ENCODE measurements around the gene CORO7.
"Not testable (repeated sequence)": the region's sequence is repeated elsewhere in the genome, so short reads cannot be mapped to it uniquely, and the experiment has no call there.

The CORO7 gene

DNA sequence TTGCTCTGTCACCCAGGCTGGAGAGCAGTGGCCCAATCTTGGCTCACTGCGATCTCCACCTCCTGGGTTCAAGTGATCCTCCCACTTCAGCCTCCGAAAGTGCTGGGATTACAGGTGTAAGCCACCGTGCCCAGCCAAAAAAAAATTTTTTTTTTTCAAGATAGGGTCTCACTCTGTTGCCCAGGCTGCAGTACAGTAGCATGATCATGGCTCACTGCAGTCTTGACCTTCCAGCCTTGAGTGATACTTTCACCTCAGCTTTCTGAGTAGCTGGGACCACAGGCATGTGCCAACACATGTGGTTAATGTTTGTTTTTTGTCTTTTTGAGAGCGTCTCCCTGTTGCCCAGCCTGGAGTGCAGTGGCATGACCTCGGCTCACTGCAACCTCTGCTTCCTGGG, 63.6 kb downstream of the CORO7 start:
- no peak for DNase-seq (ENCODE audit: low spot score)

DNA sequence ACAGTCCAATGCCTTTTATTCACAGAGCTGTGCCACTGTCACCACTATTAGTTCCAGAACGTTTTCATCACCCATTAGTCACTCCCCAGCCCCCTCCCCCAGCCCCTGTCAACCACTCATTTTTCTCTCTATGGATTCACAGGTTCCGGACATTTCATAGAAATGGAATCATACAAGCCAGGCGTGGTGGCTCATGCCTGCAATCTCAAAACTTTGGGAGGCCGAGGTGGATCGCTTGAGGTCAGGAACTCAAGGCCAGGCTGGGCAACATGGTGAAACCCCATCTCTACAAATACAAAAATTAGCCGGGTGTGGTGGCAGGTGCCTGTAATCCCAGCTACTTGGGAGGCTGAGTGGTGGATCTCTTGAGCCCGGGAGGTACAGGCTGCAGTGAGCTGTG, 64.5 kb downstream of the CORO7 start:
- no peak for DNase-seq (ENCODE audit: low spot score)

DNA sequence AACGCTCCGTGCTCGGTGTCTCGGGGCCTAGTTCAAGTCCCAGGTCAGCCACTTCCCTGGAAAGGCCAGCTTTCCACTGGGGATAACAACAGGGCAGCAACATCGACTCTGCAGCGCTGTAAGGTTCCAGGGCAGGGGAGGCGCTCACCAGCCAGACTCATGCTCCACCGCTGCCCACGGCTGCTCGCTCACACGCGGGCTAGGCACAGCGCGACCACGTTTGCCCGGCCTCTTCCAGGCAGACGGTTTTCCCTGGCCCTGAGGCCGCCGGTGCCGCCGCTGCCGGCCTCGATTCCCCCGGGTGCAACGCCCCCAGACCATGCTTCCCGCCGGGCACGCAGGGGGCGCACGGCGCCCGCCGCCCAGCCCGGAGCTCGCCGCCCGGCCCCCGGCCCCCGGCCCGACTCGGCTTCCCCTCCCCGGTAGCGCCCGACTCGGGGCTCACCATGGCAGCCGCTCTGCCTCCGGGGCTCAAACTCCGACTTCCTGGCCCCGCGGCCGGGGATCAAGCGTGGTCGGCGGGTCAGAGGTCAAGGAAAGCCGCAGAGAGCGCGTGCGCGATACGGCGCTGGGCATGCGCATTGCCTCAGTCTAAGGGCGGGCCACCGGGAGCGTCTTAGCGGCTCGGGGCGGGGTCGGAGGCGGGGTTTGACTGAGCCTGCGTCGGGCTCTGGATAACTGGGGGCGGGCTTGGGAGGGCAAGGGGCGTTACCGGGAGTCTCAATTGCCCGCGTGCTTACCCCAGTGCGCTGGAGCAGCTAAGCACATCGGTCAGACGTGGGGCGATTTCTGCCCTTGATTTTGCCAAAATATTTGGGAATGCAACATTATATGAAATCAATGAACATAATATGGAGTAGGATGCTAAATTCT, 65.4 kb downstream of the CORO7 start, which contains the start of gene PAM16:
TSS of gene PAM16 (minus strand) at position 535 of the 873 bp plus-strand sequence. CDS start at position 448, 87 bp downstream.
- peak; percentile 96 for DNase-seq (ENCODE audit: low spot score)

DNA sequence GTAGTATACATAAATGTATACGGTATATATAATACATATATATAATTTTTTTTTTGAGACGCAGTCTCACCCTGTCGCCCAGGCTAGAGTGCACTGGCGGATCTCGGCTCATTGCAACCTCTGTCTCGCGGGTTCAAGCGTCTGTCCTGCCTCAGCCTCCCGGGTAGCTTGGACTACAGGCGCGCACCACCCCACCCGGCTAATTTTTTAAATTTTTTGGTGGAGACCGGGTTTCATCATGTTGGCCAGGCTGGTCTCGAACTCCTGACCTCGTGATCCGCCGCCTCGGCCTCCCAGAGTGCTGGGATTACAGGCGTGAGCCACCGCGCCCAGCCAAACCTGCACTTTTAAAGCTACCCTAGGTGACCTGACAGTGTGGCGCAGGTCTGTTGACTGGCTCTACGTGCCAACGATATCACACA, 66.0 kb downstream of the CORO7 start:
- no peak for DNase-seq (ENCODE audit: low spot score)

DNA sequence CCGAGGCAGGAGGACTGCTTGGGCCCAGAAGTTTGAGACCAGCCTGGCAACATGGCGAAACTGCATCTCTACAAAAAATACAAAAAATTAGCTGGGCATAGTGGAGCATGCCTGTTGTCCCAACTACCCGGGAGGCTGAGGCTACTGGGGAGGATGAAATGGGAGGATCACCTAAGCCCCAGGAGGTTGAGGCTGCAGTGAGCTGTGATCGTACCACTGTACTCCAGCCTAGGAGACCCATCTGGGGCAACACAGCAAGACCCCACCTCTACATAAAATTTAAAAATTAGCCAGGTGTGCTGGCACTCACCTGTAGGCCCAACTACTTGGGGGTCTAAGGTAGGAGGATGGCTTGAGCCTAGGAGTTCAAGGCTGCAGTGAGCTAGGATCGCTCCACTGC, 67.1 kb downstream of the CORO7 start:
- DNase-seq (ENCODE audit: low spot score): no peak

DNA sequence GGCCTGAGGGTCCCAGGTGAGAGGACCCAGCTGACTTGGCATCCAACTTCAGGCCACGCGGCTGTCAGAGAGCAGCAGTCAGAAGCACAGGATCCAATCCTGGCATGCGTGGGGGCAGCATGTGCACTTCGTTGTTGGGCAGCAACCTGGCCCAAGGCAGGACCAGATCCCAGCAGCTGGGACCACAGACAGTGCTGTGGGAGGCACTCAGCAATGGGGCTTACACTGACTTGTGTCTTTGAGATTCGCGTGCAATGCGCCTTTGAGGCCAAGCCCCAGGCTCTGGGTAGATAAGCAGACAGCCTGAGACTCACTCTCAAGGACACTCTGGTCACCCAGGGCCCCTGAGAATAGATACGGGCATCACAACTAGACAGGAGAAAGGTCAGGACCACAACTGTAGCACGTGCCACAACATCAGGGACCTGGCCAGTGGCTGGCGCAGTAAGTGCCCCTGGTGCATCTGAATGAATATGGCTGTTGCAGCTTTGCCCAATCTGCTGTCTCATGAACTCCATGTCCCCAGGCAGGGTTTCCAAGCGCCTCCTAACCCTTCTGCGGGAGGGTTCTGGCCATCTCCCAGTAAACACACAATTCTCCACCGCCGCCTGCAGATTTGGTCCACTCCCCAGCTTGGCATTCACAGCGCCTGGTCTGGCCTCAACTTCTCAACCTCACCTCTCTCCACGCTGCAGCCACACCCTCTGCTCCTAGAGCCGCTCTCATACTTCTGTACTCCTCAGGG, 68.5 kb downstream of the CORO7 start:
- DNase-seq (ENCODE audit: low spot score): no peak

DNA sequence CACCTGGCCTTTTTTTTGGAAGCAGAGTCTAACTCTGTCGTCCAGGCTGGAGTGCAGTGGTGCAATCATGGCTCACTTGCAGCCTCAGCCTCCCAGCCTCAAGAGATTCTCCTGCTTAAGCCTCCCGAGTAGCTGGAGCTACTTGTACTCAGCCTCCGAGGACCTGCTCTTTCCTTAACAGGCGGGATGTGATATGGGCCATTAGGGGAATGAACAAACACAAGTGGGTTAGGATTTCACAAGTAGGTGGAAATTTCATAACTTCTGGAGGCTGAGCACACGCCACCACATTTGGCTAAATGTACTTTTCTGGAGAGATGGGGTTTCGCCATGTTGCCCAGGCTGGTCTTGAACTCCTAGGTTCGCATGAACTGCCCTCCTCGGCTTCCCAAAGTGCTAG, 69.4 kb downstream of the CORO7 start:
- DNase-seq (ENCODE audit: low spot score): no peak

DNA sequence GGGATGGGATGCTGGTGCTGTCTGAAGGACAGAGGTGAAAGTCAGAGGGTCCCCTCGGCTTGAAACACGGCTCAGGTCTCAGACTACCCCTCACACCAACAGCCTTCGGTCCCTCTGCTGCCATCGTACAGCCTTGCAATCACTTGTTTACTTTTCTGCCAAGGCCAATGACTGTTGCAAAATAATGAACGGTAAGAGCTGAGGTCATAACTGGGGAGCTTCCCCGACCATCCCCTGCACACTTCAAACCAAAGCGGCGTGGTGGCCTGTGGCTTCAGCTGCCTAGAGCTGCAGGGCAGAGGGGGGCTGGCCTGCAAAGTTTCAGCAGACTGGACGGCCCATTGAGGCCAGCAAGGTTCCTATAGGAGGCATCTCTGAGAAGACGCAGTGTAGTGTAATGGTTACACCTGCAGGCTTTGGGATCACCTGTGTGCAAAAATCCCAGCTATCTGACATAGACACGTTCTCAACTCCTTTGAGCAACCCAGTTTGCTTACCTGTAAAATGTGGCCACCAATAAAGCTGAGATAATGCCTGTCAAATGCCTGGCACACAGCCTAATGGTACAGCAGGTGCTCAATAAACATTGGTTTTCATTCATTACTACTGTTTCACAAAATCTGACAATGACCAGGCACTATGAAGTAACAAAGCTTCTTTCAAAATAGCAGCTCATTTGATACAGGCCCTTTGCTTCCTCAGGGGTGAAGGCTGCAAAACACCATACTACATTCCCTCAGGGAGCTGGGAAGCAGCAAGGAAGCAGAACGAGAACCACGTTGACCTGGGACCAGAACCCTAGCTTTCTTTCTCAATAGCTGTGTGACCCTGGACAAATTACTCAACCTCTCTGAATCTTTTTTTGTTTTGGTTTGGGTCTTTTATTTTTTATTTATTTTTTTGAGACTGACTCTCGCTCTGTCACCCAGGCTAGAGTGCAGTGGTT, 70.3 kb downstream of the CORO7 start:
- DNase-seq (ENCODE audit: low spot score): no peak

DNA sequence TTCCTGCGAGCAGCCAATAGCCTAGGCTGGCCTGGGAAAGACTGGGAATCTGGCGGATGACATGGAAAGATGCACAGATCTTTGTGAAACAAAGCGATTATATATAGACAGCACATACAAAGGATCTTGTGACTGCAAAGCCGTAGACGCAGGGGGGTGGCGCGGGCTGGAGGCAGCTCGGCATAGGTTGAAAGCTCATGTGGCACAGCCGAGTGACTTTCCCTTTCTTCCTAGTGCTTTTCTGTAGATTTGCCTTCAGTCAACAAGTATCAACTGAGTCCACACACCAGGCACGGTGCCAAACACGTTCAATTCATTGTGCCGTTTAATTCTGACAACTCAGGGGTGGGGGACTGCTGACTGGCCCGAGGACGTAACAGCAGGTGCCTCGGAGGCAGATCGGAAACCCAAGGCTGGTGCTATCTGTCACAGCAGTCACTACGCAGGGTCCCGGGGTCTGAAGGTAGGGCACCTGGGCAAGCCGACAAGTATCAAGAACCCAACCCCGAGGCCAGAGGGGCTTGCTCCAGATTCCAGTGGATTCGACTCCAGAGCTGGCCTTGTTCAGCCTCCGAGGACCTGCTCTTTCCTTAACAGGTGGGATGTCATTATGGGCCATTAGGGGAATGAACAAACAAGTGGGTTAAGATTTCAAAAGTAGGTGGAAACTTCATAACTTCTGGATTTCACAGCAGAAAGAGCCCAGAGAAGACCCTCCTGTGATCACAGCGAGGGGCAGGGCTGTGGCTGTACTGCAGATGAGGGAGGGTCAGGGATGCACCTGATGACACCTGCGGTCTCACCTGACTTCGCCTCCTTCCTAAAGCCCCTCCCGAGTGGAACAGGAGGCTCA, 71.2 kb downstream of the CORO7 start:
- DNase-seq (ENCODE audit: low spot score): peak; percentile 91

DNA sequence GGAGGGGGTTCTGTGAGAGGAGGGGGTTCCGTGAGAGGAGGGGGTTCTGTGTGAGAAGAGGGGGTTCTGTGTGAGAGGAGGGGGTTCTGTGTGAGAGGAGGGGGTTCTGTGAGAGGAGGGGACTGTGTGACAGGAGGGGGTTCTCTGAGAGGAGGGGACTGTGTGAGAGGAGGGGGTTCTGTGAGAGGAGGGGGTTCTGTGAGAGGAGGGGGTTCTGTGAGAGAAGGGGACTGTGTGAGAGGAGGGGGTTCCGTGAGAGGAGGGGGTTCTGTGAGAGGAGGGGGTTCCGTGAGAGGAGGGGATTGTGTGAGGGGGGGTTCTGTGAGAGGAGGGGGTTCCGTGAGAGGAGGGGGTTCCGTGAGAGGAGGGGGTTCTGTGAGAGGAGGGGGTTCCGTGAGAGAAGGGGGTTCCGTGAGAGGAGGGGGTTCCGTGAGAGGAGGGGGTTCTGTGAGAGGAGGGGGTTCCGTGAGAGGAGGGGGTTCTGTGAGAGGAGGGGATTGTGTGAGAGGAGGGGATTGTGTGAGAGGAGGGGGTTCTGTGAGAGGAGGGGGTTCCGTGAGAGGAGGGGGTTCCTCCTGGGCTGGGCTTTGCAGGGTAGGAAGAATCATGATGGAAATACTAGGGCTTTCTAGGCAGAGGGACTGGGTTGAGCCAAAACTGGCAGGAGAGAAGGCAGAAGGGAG, 72.0 kb downstream of the CORO7 start:
- DNase-seq (ENCODE audit: low spot score): not testable (repeated sequence)

DNA sequence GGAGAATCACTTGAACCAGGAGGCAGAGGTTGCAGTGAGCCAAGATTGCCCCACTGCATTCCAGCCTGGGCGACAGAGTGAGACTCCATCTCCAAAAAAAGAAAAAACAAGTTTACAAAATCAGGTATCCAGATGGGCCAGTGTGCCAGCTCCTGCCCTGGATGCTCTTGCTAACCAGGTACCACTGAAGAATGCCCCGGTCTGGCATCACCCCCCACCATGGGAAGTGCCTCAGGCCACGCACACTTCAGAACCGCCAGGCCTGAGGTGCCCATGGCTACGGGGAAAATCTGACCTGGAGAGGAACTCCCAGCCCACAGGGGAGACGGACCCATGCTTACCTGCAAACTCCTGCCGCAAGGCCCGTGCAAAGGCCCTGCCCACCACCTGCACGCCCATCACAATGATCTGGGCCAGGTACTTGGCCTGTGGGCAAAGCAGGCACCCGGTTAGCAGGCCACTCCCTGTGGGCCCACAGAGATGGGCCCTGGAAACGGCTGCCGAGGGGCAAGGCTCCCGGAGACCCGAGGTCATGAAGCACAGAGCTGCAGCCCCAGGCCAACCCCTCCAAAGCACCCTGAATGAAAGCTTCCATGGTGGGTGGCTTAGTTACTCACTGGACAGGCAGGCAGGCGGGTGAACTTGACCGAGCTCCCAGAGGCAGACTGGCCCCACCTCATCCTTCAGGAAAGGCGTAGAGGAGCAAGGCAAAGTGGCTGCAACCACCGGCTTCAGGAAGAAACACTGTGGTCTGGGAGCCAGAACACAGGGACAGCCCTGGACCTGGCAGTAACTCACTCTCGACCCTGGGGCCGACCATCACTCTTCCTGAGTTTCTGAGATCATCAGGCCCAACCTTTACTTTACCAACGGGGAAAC, 73.3 kb downstream of the CORO7 start:
- no peak for DNase-seq (ENCODE audit: low spot score)

DNA sequence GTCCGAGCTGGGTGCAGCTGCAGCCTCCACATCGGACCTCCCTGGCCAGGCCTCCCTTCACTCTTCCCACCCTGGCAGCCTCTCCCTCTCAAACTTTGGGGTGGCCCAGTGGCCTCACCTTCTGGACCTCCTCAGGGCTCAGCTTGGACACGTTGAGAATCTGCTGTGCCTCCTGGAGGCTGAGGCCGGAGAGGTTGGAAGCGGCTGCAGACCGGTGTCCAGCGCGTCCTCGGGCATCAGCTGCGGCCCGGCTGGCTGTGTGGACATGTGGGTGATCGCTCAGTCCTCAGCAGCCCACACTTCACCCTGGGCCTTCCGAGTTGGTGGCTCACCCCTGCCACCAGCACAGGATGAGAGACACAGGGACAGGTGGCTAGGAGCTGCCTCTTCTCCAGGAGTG, 75.1 kb downstream of the CORO7 start:
- DNase-seq (ENCODE audit: low spot score): no peak

DNA sequence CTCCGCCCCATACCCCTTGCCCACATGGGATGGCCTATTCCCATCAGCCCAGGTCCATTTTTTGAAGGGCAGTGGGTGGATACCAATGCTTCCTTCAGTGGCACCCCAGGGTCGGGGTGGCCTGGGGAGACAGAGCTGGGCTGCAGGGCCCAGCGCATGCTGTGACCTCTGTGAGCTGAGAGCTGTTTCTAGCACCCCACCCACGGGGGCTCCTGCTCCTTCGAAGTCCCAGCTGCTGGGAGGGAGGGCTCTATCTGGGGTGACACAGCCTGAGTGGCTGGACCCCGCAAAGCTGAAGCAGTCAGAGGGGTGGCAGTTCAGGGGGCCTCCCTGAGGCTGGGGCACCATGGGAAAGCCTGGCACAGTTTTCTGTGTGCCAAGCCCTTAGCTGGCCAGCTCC, 76.0 kb downstream of the CORO7 start:
- no peak for DNase-seq (ENCODE audit: low spot score)

DNA sequence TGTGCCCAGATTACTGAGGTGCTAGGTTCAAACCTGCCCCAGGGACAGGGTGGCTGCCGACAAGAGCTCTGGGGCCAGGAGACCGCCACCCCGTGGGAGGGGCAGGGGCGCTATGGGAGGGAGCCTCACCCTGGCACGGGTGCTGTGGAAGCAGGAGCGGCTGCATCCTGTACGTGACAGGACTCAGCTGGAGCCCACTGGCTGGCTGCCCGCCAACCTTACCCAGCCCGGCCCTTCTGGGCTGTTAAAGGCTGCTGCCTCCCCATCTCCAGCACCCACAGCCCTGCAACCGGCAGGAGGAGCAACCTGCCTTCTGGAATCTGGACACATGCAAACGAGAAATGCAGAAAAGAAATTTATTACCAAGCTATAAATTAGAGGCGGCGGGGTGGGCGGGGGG, 76.5 kb downstream of the CORO7 start:
- no peak for DNase-seq (ENCODE audit: low spot score)

DNA sequence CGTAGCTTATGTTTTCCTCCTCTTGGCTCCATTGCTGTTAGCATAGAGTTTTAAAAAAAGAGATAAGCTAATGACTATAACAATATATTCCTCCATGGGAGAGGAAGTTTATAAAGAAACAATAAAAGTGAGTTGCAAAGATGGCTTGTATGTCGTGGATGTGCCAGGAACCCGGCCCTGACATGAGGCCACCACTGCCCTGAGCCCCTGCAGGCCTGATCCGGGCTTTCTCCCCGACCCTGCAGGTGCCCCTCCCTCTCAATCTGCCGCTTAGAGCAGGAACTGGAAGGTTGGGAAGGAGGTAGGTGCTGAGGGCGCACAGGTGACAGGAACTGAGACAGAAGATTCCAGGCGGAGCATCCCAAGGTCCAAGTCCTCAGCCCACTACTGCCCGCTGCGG, 76.9 kb downstream of the CORO7 start:
- DNase-seq (ENCODE audit: low spot score): no peak

DNA sequence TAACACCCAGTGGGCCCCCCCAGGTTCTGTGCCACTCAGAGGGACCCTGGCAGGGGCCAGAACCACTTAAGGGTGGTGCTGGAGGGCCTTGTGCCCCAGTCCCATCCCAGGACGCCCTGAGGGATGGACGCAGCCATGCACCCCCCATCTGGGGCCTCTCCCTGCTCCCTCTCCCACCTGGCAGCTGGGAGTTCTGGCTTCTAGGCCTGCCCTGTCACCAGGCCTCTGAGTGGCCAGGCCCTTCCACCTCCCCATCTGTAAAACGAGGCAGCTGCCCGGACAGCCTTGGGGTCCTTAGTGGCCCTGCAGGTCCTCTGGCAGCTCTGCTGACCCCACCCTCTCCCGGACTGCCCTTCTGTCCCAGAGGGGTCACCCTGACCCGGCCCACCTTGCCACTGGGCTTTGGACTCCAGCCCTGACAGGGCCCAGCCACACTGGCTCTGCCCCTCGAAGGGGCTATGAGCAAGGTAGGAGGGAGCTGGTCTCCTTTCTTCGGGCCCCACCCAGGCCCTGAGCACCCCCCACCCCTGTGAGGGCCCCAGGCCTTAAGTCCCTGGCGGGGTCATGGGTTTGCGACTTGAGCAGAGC, 77.6 kb downstream of the CORO7 start:
- DNase-seq (ENCODE audit: low spot score): no peak

DNA sequence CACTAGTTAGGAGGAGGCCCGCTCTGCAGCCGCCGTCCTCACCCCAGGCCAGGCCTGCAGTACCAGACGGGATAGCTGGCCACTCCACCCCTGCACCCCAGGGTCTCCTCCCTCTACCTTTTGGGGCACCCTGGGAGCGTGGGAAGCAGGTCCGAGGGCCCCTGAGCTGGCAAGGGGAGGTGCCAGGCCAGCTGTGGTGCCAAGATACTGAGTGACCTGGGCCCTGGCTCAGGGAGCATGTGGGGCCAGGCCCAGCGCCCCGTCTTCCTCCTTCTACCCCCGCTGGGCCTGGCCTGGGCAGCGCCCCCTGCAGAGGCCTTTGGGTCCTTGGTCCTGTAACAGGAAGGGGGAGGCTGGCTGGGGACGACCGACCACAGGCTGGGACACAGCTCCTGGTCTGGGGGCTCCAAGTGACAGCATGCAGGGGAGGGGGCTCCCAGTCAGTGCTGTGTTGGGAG, 78.2 kb downstream of the CORO7 start:
- DNase-seq (ENCODE audit: low spot score): no peak

DNA sequence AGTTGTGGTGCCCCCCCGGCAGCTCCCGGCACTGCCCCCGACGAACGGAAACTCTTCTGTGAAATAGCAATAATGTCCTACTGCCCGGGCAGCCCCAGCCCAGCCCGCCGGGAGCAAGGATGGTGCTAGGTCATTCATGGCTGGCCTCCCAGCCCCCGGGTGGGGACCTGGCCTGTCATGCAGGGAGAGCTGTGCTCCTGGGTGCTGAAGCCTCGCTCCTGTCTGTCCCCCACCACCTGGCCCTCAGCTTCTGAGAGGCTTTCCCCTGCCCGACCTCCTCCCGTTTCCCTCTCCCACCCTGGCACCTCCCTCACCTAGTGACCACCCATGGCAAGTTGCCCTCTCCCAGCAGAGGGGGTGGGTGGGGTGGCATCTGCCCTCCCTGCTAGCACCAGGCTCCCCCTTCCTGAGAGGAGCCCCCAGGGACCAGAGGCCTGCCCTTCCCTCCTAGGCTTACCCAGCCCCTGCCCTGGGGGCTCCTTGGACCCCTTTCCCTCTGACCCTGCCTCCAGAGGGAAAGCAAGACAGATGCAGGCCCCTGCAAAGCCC, 78.8 kb downstream of the CORO7 start:
- no peak for DNase-seq (ENCODE audit: low spot score)
